ENCODE results near the gene DGCR2. TPM values are rescaled to one million over a fixed set of nuclear protein-coding genes. Genes with fewer than 3 reads are reported as not detected.

Gene DGCR2
- total and polyA plus RNA-seq, 2 of the 8 experiments (the other 6 are each of a cell fraction or from before 2014, with no cell fraction given) = 42.3 to 62.2 TPM

DNA sequence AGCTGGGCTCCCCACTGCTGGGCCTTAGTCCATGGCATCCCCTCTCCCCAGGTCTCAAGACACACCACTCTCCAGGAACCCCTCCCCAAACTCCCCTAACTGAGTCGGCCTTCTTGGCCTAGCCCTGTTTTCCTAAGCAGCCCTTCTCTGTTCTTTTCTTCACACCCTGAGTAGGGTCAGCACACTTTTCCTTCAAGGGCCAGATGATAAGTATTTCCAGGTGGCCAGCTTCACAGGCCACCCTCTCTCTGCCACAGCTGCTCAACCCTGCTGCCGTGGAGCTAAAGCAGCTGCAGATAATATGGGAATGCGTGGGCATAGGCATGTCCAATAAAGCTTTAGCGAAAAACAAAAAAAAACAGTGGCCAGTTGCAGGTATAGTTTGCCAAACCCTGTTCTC, 24.1 kb downstream of the DGCR2 start:
- no peak for FAIRE-seq
- Histone ChIP-seq H3K79me1 (ENCODE audit: low read depth, low read length) (peaks cover 12% of the 10 kb centered on the region), H3K4me3 (ENCODE audit: extremely low read depth in 1 of 4, insufficient read depth in 2 of 4, low read depth in 3 of 4, low read length in 4 of 4) (no peak overlapping the region), H3K23ac (ENCODE audit: insufficient read length) (no peak overlapping the region), H3K27me3 (replicated peaks in 1 of 4; ENCODE audit: control insufficient read depth in 3 of 4, extremely low read depth in 1 of 4, insufficient read depth in 3 of 4, low read length in 3 of 4) (no peaks in the 10 kb centered on the region), H2BK120ac (replicated peaks; ENCODE audit: low read depth, low read length) (no peak overlapping the region), H4K5ac (ENCODE audit: insufficient read length, low read depth, low read length) (no peak overlapping the region), H3K4me2 (ENCODE audit: insufficient read depth in 1 of 2, low read depth in 2 of 2, low read length in 2 of 2) (no peak overlapping the region), H3K56ac (replicated peaks; ENCODE audit: insufficient read length, low read depth, low read length) (no peak overlapping the region), H2AK5ac (ENCODE audit: low read depth, low read length) (no peak overlapping the region), H2BK12ac (ENCODE audit: low read depth, low read length) (no peak overlapping the region), H3K14ac (ENCODE audit: insufficient read length) (no peak overlapping the region), H3K4ac (replicated peaks; ENCODE audit: insufficient read length, low read depth, low read length) (no peak overlapping the region), H4K91ac (replicated peaks; ENCODE audit: insufficient read length, low read length) (no peak overlapping the region), H3K4me1 (replicated peaks in 1 of 4; ENCODE audit: control insufficient read depth in 3 of 4, insufficient read depth in 4 of 4, low read length in 3 of 4) (no peaks in the 10 kb centered on the region), H3K18ac (ENCODE audit: extremely low read depth, low read length) (no peak overlapping the region), H3K9ac (replicated peaks in 1 of 4; ENCODE audit: extremely low read depth in 1 of 4, low read depth in 3 of 4, low read length in 3 of 4) (no peak overlapping the region), H2BK15ac (ENCODE audit: low read length) (no peak overlapping the region), H2BK20ac (ENCODE audit: low read length) (no peak overlapping the region), H3K79me2 (ENCODE audit: control insufficient read depth in 1 of 2, insufficient read depth in 2 of 2, low read length in 2 of 2) (peaks cover 0 to 65% of the 10 kb centered on the region in 2 experiments; a peak in 2 of 4 replicates), H4K20me1 (replicated peaks in 1 of 2; ENCODE audit: control insufficient read depth in 1 of 2, insufficient read depth in 2 of 2, low read length in 2 of 2) (peaks cover 3 to 8% of the 10 kb centered on the region in 2 experiments), H3K23me2 (ENCODE audit: low read depth, low read length) (no peaks in the 10 kb centered on the region), H2BK5ac (ENCODE audit: low read depth, low read length) (no peak overlapping the region), H2AFZ (ENCODE audit: low read length) (no peak overlapping the region), H3K9me3 (ENCODE audit: insufficient read depth in 2 of 2, low read depth in 1 of 2, low read length in 1 of 2) (no peaks in the 10 kb centered on the region), H3K36me3 (ENCODE audit: control insufficient read depth in 2 of 4, insufficient read depth in 4 of 4, low read length in 3 of 4) (no peaks in the 10 kb centered on the region), H3K27ac (ENCODE audit: low read depth, low read length) (no peak overlapping the region), H4K8ac (ENCODE audit: extremely low read depth, insufficient read depth, low read length) (no peak overlapping the region)
- ChIA-PET CTCF (ENCODE audit: partially characterized antibody) (interaction anchor here (1.1 to 2.4 kb wide), 3 partner anchors 13 to 24 kb away, joined by 5 to 8 read pairs (median 6); no protein-coding TSS in a partner anchor), POLR2A (ENCODE audit: partially characterized antibody) (interaction anchor here (1.6 kb wide), 1 partner anchor 12 kb away, joined by 8 read pairs; no protein-coding TSS in a partner anchor)
- WGBS, 2 experiments (ENCODE audit: extremely low coverage in 1 of 2, insufficient coverage in 1 of 2, insufficient read length in 1 of 2, insufficient replicate concordance in 2 of 2, low coverage in 1 of 2, low lambda C conversion rate in 2 of 2, missing lambda C conversion rate in 1 of 2) = 94% methylated on average over 4 of the region's 4 CpGs; no CpG with 5 or more reads in 1 of the 2 experiments
- DNase-seq (ENCODE audit: low read depth in 1 of 2, low spot score in 2 of 2) = no peak
- no peak for TF ChIP-seq EGR1 (IDR thresholded peaks at IDR 0.05; ENCODE audit: borderline replicate concordance, low read depth, low read length)
- TF ChIP-seq ZNF274 (IDR thresholded peaks at IDR 0.05; ENCODE audit: borderline replicate concordance, extremely low read depth, low read length) = no peak
- no peak for TF ChIP-seq PHF8 (conservative IDR thresholded peaks at IDR 0.05; ENCODE audit: low read depth, low read length)
- no peak for TF ChIP-seq JUND (IDR thresholded peaks at IDR 0.05; ENCODE audit: low read length)
- TF ChIP-seq CHD2 (IDR thresholded peaks at IDR 0.05; ENCODE audit: low read length) = no peak
- TF ChIP-seq CBX5 (IDR thresholded peaks at IDR 0.05; ENCODE audit: low read depth, low read length) = no peak
- TF ChIP-seq EZH2 (IDR thresholded peaks at IDR 0.05; ENCODE audit: low read depth, low read length, severe bottlenecking) = no peak
- no peak for TF ChIP-seq HDAC2 (IDR thresholded peaks at IDR 0.05; ENCODE audit: borderline replicate concordance in 1 of 2, low read depth in 2 of 2, low read length in 2 of 2)
- no peak for TF ChIP-seq POLR2A (IDR thresholded peaks at IDR 0.05; ENCODE audit: control extremely low read depth in 1 of 2, low read depth in 2 of 2, low read length in 2 of 2)
- TF ChIP-seq TCF12 (IDR thresholded peaks at IDR 0.05; ENCODE audit: low read depth, low read length) = no peak
- no peak for TF ChIP-seq TBP (IDR thresholded peaks at IDR 0.05; ENCODE audit: low read depth, low read length)
- TF ChIP-seq KDM4A (IDR thresholded peaks at IDR 0.05; ENCODE audit: low read depth, low read length, severe bottlenecking) = no peak
- no peak for TF ChIP-seq SIX5 (IDR thresholded peaks at IDR 0.05; ENCODE audit: low read depth, low read length)
- no peak for TF ChIP-seq TAF7 (optimal IDR thresholded peaks at IDR 0.05; ENCODE audit: borderline replicate concordance, low read depth, low read length)
- no peak for TF ChIP-seq POU5F1 (IDR thresholded peaks at IDR 0.05; ENCODE audit: low read depth, low read length)

Data from H1 (cell line).